C1 segment of cervical spinal cord (tissue), 14 donors: ENCODE data around the gene AMPD1.

Source experiments
- DNase-seq, 14 donors: peaks; one replicate each; lab custom pipeline; 2025; lab: John Stamatoyannopoulos, UW

Gene AMPD1

DNA sequence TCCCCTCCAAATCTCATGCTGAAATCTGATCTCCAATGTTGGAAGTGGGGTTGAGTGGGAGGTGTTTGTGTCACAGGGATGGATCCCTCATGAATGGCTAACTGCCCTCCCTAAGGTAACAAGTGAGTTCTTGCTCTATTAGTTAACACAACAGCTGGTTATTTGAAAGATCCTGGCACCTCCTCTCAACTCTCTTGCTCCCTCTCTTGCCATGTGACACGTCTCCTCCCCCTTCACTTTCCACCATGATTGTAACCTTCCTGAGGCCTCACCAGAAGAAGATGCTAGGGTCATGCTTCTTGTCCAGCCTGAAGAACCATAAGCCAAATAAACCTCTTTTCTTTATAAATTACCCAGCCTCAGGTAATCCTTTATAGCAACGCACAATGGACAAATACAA is 54.0 kb downstream of the AMPD1 start:
- DNase-seq, result no peak

DNA sequence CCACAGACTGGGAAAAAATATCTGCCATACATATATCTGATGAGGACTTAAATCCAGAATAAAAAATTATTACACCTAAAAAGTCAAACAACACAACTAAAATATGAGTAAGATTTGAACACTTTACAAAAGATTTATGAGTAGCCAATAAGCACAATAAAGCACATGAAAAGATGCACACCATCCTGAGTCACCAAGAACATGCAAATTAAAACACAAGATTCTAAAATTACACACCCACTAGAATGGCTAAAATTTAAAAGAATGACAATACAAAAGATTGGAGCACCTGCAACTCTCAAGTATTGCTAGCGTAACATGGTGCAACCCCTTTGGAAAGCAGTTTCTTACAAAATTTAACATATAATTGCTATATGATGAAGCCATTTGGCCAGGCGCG is 56.4 kb downstream of the AMPD1 start:
- DNase-seq, result no peak

DNA sequence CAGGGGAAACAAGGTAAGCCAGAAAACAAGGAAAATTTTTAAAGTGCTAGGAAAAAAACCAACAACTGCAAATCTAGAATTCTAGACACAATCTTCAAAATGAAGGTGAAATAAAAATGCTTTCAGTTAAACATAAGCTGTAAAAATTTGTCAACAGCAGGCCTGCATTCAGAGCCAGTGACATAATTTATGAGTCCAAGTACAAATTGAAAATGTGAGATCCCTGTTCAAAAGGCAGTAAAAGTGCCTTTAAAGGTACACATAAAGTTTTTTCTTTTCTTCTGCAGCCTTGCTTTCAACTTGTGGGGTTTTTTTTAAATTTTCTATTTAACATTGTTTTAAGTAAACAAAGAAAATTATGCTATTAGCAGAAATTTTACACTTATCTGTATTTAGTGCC is 62.9 kb downstream of the AMPD1 start:
- DNase-seq, result no peak

DNA sequence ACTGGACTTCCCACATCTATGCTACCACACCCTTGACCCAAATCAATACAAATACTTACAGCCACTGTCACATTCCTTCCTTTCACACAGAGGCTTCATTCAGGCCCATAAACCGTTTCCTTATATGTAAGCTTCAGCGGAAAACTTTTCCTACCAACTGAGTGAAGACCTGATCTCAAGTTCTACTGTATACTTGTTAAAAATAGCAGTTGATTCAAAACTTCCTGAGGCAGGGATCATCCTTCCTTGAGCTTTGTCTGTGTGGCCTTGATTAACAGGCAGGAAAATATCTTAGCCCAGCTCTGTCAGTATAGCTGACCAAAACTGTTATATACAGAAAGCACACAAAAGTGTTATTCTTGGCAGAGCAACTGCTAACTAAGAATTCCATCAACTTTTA is 68.2 kb downstream of the AMPD1 start:
- DNase-seq, result no peak

DNA sequence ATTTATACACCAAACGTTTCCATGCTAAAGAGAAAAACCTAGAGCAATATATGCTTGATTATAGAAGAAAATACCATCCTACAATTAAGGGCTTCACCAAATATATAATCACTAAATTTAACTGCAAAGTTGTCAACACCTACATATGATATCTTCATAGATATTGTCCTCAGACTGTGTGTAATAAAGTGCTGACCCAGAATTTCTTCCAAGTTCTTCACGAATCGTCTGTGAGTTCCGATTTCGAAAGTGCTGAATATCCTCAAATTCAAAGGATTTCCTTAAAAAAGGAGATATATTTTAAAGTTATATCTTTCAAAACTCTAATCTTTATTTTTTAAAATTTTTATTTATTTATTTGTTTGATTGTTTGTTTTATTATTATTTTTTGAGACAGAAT is 72.0 kb downstream of the AMPD1 start:
- no peak for DNase-seq
